GM18861 (cell line): Measurements from ENCODE around the gene SMCHD1.

Experiments used
- ATAC-seq: cut with Tn5 transposase; IDR thresholded peaks from one replicate; pipeline ENCODE4 v1.9.1; 2021; ENCODE audit not compliant: unreplicated experiment

The SMCHD1 gene

GRCh38 chr18:2655178-2655953 is at the start of gene SMCHD1:
Gene SMCHD1, plus strand, starts transcription at chr18:2655726. Its CDS starts 350 bp downstream, at chr18:2656076.
- ATAC-seq: peak; percentile 53

- no peak for ATAC-seq
Measured at GRCh38 chr18:2606335-2606734, 49.2 kb upstream of the SMCHD1 start.

GRCh38 chr18:2609604-2610003 is 45.9 kb upstream of the SMCHD1 start:
- no peak for ATAC-seq

GRCh38 chr18:2610549-2610948 is 45.0 kb upstream of the SMCHD1 start:
- ATAC-seq: no peak

GRCh38 chr18:2612996-2613395 is 42.5 kb upstream of the SMCHD1 start:
- ATAC-seq: no peak

GRCh38 chr18:2617401-2617998 is 38.0 kb upstream of the SMCHD1 start:
- no peak for ATAC-seq

- no peak for ATAC-seq
Measured at GRCh38 chr18:2618009-2618408, 37.5 kb upstream of the SMCHD1 start.

GRCh38 chr18:2625217-2625616 is 30.3 kb upstream of the SMCHD1 start:
- no peak for ATAC-seq

GRCh38 chr18:2627821-2628276 is 27.7 kb upstream of the SMCHD1 start:
- ATAC-seq: peak; percentile 92

- no peak for ATAC-seq
Measured at GRCh38 chr18:2629003-2629402, 26.5 kb upstream of the SMCHD1 start.

- ATAC-seq: no peak
Measured at GRCh38 chr18:2635586-2635985, 19.9 kb upstream of the SMCHD1 start.

GRCh38 chr18:2636126-2636631 is 19.3 kb upstream of the SMCHD1 start:
- peak; percentile 19 for ATAC-seq

- peak; percentile 80 for ATAC-seq
Measured at GRCh38 chr18:2641638-2642037, 13.9 kb upstream of the SMCHD1 start.

GRCh38 chr18:2642771-2643170 is 12.8 kb upstream of the SMCHD1 start:
- ATAC-seq: no peak

GRCh38 chr18:2644535-2644934 is 11.0 kb upstream of the SMCHD1 start:
- no peak for ATAC-seq

- no peak for ATAC-seq
Measured at GRCh38 chr18:2651981-2652380, 3.5 kb upstream of the SMCHD1 start.

- ATAC-seq: no peak
Measured at GRCh38 chr18:2653467-2653866, 2.1 kb upstream of the SMCHD1 start.

GRCh38 chr18:2654169-2654927 is 1.2 kb upstream of the SMCHD1 start:
- ATAC-seq: no peak

GRCh38 chr18:2654928-2655177 is 673 bp upstream of the SMCHD1 start:
- peak; percentile 19 for ATAC-seq

- no peak for ATAC-seq
Measured at GRCh38 chr18:2655954-2656236, 369 bp downstream of the SMCHD1 start.

GRCh38 chr18:2656237-2656980 is 883 bp downstream of the SMCHD1 start:
- peak; percentile 4 for ATAC-seq
